Pons (tissue), 1 donor: ENCODE data around the gene AP2B1.
"Not testable (repeated sequence)": the region's sequence is repeated elsewhere in the genome, so short reads cannot be mapped to it uniquely, and the experiment has no call there.

Experiments
- DNase-seq: peaks from one replicate; pipeline ENCODE4 v3.0.0-alpha.2; 2016; ENCODE audit warnings: low spot score

The AP2B1 gene

GRCh38 chr17:35577830-35578196 is 9.3 kb upstream of the AP2B1 start:
- no peak for DNase-seq

GRCh38 chr17:35578197-35578928 is 8.8 kb upstream of the AP2B1 start, which contains the start of gene PEX12:
Gene PEX12, minus strand, starts transcription at chr17:35578571. Its CDS starts 550 bp downstream, at chr17:35578021.
- DNase-seq = peak; percentile 96

GRCh38 chr17:35578929-35579432 is 8.1 kb upstream of the AP2B1 start:
- no peak for DNase-seq

- DNase-seq = no peak
These were observed 3.1 kb upstream of the AP2B1 start for GRCh38 chr17:35584061-35584460.

- DNase-seq = no peak
These were observed 501 bp upstream of the AP2B1 start for GRCh38 chr17:35586569-35587073.

- DNase-seq = no peak
These were observed 1.2 kb downstream of the AP2B1 start for GRCh38 chr17:35588196-35588920.

GRCh38 chr17:35596072-35596471 is 8.9 kb downstream of the AP2B1 start:
- DNase-seq = no peak

GRCh38 chr17:35596530-35597233 is 9.6 kb downstream of the AP2B1 start:
- no peak for DNase-seq

GRCh38 chr17:35597604-35598003 is 10.5 kb downstream of the AP2B1 start:
- DNase-seq = no peak

GRCh38 chr17:35603674-35604073 is 16.6 kb downstream of the AP2B1 start:
- DNase-seq = no peak

- no peak for DNase-seq
These were observed 18.6 kb downstream of the AP2B1 start for GRCh38 chr17:35605678-35606077.

GRCh38 chr17:35607239-35607847 is 20.2 kb downstream of the AP2B1 start:
- no peak for DNase-seq

- no peak for DNase-seq
These were observed 22.7 kb downstream of the AP2B1 start for GRCh38 chr17:35609831-35610230.

- not testable (repeated sequence) for DNase-seq
These were observed 23.6 kb downstream of the AP2B1 start for GRCh38 chr17:35610746-35611145.

GRCh38 chr17:35612924-35613521 is 25.9 kb downstream of the AP2B1 start:
- peak; percentile 67 for DNase-seq

GRCh38 chr17:35614810-35615209 is 27.7 kb downstream of the AP2B1 start:
- DNase-seq = no peak

GRCh38 chr17:35616536-35616935 is 29.4 kb downstream of the AP2B1 start:
- DNase-seq = no peak

GRCh38 chr17:35617505-35617904 is 30.4 kb downstream of the AP2B1 start:
- DNase-seq = no peak

- DNase-seq = no peak
These were observed 31.5 kb downstream of the AP2B1 start for GRCh38 chr17:35618628-35619027.

- DNase-seq = no peak
These were observed 34.6 kb downstream of the AP2B1 start for GRCh38 chr17:35621768-35622167.

- DNase-seq = no peak
These were observed 40.3 kb downstream of the AP2B1 start for GRCh38 chr17:35627417-35627816.
